ENCODE data around the gene DIPK1C.

- TF ChIP-seq POLR2A (IDR thresholded peaks at IDR 0.05) (no peak), CTCF (IDR thresholded peaks at IDR 0.05) (no peak)
Observed at GRCh38 chr18:74457725-74458421, 765 bp upstream of the DIPK1C start.

All from suprapubic skin (tissue), 3 donors.